Measurements from ENCODE around the gene CFAP43.

The CFAP43 gene, protein sequence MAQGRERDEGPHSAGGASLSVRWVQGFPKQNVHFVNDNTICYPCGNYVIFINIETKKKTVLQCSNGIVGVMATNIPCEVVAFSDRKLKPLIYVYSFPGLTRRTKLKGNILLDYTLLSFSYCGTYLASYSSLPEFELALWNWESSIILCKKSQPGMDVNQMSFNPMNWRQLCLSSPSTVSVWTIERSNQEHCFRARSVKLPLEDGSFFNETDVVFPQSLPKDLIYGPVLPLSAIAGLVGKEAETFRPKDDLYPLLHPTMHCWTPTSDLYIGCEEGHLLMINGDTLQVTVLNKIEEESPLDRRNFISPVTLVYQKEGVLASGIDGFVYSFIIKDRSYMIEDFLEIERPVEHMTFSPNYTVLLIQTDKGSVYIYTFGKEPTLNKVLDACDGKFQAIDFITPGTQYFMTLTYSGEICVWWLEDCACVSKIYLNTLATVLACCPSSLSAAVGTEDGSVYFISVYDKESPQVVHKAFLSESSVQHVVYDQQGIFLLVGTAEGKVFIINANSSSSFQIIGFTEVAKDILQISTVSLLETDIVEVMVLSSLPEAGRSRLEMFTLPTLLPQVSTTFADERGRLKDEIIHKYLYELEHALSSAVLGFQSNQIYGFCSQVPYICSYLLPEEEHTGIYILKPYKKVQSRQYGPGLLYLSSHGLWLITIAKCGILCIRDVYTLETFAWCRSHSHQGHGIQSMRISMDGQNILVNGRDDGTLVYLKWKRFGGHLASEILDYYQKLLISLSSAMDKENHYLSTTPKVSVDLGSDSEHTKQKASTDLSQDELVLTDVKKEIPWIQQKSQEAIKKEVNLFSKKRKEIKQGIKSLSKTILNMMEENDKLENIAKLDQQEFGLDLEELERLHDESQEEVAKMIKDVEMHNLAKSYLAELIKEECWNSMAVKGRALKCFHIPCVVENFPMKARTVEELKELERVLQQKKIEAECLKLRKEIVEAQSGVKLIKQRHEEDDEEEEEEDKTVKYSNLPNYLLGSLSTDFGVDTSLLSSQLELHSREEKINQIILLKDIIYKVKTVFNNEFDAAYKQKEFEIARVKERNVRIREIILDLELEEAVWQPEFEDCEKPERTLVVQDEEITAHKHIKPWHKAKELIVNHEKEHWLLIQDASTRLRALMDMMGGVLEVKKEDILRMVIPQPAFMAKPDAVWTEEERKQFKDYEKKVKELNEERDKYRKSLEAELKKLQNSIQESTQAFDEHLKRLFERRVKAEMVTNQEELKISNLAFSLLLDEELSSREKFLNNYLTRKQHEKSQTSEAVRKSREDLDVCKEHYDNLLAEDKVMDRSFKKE (N-terminal part only)

DNA sequence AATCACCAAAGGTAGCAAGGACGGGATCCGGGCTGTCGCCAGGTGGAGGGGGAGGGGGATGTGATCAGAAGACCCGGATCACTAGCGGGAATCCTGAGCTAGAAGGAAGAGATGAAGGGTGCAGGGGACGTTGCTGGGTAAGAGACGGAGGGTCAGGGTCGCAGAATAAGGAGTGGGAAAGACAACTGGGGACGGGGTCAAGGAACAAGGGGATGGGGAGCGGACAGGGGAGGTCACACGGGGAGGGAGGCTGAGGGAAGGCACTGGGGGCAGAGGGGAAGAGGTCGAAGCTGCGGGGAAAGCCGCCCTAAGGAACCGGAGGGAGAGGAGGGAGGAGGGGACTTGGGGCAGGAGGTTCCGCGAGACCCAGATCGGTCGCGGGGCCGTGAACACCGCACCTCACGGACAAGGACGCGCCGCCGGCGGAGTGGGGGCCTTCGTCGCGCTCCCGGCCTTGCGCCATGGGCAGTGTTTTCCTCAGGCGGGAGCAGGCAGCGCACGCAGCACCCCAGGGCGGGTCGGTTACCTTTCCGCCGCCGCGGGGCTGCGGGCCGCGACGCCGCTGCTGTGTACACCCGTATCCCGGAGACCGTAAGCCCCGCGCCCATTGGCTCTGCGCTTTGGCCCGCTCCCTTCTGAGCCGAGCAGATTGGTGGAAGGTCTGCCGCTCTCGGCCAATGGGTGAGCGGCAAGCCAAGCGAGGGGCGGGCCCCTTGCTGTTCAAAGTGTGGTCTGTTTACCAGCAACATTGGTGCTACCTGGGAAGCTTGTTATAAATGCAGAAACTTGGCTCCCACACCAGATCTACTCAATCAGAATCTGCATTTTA, at the start of gene CFAP43:
CFAP43 (minus strand) TSS at position 581 of the 829 bp plus-strand sequence; CDS start at position 463, 118 bp downstream.
- DNase-seq (ENCODE audit: low read depth in 2 of 2): peak; percentile 85

DNA sequence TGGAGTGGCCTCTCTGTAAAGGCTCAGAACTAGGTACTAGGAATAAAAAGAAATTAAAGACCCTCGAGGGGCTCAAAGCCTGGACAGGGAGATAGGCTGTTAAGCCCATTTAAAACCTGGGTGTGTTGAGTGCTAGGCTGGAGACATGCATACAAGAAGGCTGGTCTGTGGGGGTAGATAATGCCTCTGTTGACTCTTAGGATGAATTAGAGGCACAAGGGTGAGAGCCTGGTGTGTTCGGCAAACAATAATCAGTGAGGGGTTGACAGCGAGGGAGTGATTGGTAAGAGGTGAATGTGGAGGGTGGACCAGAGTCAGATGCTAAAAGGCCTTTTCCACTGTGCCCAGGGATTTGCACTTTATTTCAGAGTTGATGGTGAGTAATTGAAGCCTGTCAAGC, 49.5 kb upstream of the CFAP43 start:
- no peak for DNase-seq (ENCODE audit: low read depth in 2 of 2)

DNA sequence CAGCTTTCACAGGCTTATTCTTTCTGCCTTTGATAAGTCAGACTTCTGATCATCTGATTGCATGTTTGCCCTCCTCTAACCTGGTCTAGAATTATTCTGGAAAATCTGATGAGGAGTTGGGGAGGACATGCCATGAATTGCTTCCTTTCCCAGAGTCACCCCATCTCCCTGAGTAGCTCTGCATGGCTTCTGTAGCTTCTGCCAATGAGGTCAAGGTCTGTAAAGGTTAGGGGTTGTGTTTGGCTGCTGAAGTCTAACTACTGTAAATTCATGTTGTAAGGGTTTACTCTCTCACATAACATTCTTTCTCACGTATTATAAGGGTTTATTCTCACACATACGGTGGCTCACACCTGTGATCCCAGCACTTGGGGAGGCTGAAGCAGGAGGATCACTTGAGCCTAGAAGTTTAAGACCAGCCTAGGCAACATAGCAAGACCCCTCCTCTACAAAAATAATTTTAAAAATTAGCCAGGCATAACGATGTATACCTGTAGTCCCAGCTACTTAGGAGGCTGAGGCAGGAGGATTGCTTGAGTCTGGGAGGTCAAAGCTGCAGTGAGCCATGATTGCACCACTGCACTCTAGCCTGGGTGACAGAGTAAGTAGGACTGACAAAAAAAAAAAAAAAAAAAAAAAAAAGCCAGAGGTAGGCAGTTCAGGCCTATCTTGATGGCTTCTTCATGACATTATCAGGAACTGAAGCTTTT, 47.5 kb upstream of the CFAP43 start:
- DNase-seq (ENCODE audit: low read depth in 2 of 2): no peak

DNA sequence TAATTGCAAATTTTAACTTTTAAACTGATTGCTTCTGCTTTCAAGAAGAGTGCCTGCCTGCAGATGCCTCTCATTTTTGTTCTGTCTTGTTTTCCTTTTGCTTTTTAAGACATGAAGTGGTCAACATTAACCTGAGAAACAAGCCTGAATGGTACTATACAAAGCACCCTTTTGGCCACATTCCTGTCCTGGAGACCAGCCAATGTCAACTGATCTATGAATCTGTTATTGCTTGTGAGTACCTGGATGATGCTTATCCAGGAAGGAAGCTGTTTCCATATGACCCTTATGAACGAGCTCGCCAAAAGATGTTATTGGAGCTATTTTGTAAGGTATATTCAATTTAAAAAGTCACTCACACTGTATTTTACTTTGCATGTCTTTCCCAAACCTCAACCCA, 45.6 kb upstream of the CFAP43 start:
- DNase-seq (ENCODE audit: low read depth in 2 of 2): no peak

DNA sequence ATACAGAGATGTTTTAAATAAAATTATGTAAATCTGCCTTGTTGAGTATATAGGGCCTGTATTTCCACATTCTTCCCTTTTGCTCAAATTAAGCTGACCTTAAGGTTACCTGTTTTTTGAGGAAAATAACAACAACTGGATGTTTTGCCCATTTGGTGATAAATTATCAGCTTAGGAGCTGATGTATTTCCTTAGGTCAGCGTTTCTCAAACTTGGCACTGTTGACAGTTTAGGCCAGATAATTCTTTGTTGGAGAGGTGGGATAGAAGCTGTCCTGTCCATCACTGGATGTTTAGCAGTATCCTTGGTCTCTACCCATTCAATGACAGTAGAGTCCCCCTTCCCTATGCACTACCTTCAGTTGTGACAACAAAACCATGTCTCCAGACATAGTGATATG, 44.0 kb upstream of the CFAP43 start:
- DNase-seq (ENCODE audit: low read depth in 2 of 2): no peak

DNA sequence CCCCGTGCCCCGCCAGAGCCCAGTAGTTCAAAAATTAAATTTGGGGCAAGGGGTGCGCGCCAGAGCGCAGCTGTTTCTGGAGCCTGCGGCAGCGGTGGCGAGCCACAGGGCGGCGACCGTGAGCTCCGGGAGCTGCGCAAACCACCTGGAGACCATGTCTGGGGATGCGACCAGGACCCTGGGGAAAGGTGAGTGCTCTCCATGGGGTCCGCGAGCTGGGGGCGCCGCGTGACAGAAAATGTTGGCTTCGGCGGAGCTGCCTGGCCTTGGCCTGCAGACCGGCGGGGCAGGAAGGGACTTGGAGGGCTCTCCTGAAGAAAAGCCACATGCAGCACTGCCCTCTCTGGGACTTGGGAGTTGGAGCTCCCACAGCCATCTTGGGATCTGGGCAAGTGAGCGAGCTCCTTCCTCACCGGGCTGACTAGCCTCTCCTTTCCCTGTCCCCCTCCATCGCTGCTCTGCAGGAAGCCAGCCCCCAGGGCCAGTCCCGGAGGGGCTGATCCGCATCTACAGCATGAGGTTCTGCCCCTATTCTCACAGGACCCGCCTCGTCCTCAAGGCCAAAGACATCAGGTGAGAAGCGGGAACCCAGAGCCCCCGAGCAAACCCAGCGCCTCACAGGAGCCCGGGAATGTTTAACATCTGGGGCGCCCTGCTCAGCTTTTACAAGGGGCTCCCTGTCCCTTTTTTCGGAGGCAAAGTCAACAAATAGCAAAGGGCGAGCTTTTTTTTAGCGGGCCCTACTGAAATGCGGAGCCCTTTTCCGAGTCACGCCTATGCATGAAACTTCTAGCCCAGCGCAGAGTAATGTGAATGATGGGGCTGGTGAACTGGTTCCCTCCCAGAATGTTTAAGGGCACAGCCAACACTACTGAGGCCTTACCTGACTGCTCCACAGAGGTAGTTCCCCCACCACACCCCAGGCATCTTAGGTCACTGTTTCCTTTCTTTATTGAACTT, 42.9 kb upstream of the CFAP43 start:
- no peak for DNase-seq (ENCODE audit: low read depth in 2 of 2)

DNA sequence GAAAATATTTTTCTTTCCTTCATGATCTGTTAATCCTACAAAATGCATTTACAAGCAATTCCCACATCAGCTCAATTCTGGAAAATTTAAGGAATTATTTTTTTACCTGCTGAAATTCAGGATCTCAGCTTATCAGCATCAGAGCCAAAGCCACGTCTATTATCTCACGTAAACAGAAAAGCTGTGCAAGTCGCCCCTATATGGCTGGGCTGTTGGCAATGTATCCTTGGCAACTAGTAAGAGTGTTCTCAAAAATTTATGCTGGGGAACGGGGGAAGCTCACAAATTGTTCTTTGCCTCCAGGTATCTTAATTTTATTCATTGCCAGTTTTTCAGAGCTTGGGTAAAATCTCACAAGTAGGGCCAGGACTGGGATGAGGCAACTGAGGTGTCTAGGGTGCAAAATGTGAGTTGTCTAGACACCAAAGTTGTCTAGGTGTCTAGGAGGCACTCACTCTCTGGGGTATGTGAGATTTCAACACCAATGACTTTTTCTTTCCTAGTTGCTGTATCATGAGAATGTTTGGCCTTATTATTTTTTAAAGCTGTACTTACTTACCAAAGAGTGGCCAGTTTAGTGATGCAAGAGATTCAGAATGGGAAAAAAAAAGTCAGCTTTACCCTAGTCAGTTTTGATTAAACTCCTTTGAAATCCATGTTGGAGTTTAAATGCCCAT, 41.9 kb upstream of the CFAP43 start:
- DNase-seq (ENCODE audit: low read depth in 2 of 2): no peak

DNA sequence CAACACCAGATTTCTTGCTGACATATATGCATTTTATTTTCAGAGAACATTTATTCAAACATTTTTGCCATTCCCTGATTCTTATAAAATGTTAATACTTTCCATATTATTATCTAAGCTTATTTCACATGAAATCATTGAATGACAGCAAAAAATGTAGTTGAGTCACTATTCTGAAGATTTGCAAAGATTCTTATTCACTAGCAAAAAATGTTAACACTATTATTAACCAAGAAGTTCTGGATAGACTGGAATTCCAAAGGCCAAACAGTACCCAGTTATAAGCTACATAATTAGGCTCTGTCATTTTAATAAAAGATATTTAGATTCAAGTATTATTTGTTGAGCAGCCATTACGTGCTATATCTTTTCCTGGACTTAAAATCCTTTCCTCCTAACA, 41.1 kb upstream of the CFAP43 start:
- DNase-seq (ENCODE audit: low read depth in 2 of 2): no peak

DNA sequence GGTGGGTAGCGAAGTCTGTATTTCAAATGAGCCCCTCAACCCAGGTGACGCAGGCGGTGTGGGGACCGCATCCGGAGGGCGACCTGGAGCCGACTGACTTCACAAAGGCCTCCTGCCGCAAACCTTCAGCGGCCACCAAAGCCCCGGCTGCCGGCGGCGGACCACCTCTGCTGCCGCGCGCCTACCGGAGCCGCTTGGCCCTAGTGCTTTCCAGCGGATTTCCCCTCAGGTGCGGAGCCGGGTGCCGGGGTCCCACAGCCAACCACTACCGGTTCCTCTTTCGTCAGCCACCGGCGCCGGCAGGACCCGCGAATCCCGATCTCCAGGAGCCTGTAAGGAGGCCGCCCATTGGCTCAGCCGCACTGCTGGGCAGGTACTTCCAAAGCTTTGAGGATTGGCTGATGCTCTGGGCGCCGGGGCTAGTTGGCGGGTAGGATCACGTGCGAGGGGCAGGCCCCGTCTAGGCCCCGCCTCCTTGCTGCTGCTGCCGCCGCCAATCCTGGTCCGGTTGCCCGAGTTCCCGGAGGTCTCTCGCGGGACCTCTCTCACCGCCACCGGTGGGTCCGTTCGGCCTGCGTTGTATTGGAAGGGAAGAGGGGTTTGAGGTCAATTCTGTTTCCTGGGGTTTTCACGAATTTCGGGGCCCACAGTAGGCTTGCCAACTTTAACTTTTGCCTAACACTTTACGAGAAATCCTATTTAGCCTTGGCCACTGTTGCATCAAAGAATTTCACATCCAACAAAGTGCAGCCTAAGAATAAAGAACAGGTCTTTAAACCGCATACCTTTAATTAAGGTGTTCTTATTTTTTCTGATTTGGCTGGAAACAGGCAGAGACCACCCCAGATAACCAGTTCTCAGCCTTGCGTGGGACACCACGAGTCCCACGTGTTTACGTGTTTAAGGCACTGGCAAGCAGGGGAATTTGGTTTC, 36.8 kb upstream of the CFAP43 start, which contains the start of gene GSTO2:
GSTO2 (plus strand) TSS at position 472 of the 933 bp plus-strand sequence. CDS start 5,732 bp downstream, outside the sequence.
- peak; percentile 96 to 97 for DNase-seq (ENCODE audit: low read depth in 2 of 2)

DNA sequence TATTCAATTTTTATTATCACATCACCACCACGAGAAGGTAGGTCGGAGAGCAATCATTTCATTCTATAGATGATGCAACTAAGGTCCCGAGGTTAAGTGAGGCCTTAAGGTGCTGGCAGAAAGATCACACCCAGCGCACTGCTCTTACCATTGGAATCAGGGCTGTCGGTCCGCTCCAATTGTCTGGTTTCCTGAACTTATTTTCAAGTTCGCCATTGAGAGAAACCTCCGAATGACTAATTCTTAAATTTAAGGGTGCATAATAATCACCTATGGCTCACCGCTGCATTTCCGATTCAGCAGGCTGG, 36.2 kb upstream of the CFAP43 start:
- no peak for DNase-seq (ENCODE audit: low read depth in 2 of 2)

DNA sequence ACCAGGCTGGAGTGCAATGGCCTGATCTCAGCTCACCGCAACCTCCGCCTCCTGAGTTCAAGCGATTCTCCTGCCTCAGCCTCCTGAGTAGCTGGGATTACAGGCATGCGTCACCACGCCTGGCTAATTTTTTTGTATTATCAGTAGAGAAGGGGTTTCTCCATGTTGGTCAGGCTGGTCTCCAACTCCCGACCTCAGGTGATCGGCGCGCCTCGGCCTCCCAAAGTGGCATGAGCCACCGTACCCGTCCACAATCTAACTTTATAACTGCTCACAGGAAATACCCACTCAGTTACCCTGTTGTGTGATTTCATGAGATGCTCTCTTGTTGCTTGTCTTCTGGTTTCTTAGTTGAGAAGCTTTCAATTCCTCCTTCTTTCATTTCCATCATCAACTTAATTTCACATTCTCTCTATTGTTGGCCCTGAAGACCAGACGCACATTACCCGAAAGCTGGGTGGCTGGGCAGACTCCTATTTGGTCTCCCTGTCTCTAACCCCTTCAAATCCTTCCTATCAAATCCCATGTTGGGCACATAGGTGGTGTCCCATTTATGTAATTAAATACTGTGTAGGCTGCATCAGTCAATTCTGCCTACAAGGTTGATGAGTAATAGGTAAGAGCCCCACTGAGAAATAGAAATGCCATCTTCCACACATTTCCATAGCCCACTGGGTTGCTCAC, 35.7 kb upstream of the CFAP43 start:
- no peak for DNase-seq (ENCODE audit: low read depth in 2 of 2)

DNA sequence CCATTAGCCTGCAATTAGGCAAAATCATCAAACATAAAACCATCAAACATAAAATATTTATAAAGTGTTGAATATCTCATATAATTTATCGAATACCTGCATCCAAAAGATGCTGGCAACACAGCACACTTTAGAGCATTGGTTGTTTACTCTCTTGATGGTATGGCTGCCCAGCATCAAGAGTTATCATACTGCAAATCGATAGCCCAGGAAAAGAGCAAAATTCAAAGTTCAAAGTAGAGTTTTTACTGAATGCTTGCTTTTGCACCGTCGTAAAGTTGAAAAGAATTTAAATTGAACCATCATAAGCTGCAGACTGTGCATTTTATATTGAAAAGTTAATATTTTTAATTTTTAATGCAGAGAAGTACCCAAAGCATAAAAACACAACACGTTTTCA, 32.6 kb upstream of the CFAP43 start:
- DNase-seq (ENCODE audit: low read depth in 2 of 2): no peak

DNA sequence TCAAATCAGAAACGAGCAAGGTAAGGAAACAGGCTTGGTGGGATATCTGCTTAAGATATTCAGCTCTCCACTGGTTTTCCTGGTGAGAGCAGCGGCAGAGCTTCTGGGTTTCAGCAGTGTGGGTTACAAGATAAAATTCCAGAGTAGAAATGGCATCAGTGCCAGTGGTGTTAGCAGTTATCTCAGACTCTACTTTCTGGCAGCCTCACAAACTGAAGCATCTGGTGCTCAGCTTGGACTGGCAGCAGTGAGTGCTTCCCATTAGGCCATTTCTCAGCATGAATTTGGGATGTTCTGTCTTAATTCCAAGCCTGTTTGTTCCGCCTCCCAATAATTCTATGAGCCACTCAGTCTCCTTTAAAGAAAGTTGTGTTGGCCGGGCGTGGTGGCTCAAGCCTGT, 29.9 kb upstream of the CFAP43 start:
- no peak for DNase-seq (ENCODE audit: low read depth in 2 of 2)

DNA sequence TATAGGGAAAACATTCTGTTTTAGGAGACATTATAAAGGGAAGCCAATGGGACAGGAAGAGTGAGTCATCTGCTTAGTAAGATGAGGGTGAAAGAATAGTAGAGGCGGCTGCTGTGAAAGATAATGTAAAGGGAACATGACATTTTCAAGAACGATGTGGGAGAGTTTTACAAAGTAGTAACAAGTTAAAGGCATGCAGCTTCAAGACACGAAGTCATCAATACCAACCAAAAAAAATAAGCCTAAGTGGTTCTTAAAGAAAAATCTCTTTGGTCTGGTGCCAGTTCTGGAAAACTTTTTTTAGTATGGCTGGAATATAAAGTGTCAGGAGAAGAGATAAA, 28.6 kb upstream of the CFAP43 start:
- no peak for DNase-seq (ENCODE audit: low read depth in 2 of 2)

DNA sequence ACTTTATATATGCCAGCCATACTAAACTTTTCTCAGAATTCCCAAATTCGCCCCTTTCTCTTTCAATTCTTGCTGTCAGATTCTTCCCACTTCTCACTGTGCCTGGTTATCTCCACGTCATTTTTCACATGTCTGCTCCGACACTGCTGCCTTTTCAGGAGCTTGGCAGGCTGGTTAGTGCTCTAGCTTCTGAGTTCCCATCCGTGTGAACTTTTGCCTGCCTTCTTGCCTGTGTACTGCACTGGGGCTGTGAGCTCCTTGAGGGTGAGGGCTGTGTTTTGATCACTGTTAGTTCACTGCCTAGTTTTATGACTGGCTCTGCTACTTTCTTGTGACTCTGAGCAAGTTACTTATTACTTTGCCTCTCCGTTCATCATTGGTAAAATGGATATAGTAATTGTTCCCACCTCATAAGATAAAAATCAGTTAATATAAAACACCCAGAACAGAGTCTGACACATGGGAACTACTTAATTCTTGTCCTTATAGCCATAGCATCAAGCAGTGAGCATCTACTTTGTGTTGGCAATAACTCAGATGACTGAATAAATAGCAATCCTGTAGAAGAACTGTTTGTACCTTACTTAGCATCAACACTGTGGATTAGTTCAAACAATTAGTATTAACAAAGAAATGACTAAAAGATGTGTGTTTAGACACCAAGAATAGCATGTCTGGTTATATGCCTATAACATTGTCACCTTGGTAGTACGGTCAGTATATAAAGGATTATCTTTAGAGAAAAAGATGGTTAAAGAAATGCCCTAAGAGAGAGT, 28.0 kb upstream of the CFAP43 start:
- no peak for DNase-seq (ENCODE audit: low read depth in 2 of 2)

DNA sequence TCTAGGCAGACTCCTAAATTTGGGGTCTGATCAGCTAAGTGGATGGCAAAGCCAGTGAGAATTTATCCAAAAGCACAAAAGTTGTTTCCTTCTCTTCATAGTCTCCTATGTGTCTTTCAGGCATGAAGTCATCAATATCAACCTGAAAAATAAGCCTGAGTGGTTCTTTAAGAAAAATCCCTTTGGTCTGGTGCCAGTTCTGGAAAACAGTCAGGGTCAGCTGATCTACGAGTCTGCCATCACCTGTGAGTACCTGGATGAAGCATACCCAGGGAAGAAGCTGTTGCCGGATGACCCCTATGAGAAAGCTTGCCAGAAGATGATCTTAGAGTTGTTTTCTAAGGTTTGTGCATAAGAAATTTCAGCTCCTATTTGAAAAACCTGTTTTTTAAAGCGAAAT, 27.3 kb upstream of the CFAP43 start:
- no peak for DNase-seq (ENCODE audit: low read depth in 2 of 2)

Measured in fibroblast of skin of left quadriceps (primary cell).